Peyer's patch (tissue), 4 donors: ENCODE data around the gene ISY1.
"Not testable (repeated sequence)": the region's sequence is repeated elsewhere in the genome, so short reads cannot be mapped to it uniquely, and the experiment has no call there.

ENCODE experiments used
- POLR2A ChIP-seq, 2 donors: fragments of 450-650 bp; IDR thresholded peaks; one replicate each; pipeline ENCODE4 v1.5.1; 2017; ENCODE audit warnings: antibody characterized with exemption in 2 of 2, mild to moderate bottlenecking in 2 of 2, moderate library complexity in 2 of 2
- TF ChIP-seq, protein P1 (sequence below), 6 experiments: fragments of 450-650 bp in 4 of 6; fragments of 200-600 bp in 2 of 6; sonication (generic) in 1 of 6; IDR thresholded peaks; one replicate each; pipeline ENCODE4 v1.5.1; 2017 to 2019; ENCODE audit warnings: antibody characterized with exemption in 6 of 6, mild to moderate bottlenecking in 3 of 6, moderate library complexity in 1 of 6

DNA sequence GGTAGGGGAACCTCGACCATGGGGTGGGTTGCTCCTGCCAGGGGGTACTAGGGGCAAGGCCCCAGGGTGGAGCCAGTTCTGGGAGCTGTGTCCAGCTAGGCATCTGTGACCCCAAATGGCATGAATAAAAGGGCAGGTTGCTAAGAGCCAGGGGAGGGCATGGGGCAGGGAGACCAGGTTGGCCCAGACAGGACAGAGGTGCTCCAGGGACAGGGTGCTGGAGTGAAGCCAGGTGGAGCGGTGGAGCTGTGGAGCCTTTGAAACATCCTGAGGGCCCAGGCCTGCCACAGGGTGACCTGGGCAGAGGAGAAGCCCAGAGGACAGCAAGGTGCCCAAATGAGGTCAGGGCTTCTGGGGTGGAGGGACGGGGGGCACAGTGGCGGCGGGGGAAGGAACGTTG is 72.6 kb downstream of the ISY1 start:
- TF ChIP-seq, protein P1, sequence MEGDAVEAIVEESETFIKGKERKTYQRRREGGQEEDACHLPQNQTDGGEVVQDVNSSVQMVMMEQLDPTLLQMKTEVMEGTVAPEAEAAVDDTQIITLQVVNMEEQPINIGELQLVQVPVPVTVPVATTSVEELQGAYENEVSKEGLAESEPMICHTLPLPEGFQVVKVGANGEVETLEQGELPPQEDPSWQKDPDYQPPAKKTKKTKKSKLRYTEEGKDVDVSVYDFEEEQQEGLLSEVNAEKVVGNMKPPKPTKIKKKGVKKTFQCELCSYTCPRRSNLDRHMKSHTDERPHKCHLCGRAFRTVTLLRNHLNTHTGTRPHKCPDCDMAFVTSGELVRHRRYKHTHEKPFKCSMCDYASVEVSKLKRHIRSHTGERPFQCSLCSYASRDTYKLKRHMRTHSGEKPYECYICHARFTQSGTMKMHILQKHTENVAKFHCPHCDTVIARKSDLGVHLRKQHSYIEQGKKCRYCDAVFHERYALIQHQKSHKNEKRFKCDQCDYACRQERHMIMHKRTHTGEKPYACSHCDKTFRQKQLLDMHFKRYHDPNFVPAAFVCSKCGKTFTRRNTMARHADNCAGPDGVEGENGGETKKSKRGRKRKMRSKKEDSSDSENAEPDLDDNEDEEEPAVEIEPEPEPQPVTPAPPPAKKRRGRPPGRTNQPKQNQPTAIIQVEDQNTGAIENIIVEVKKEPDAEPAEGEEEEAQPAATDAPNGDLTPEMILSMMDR (IDR thresholded peaks at IDR 0.05), result not testable (repeated sequence)
- not testable (repeated sequence) for TF ChIP-seq POLR2A (IDR thresholded peaks at IDR 0.05)
